Spleen (tissue), 7 donors: ENCODE measurements around the gene GNPTG.

Experiments
- POLR2A ChIP-seq, 3 donors: fragments of 450-650 bp; IDR thresholded peaks; one replicate each; pipeline ENCODE4 v1.5.1; 2017; ENCODE audit warnings: antibody characterized with exemption in 3 of 3, mild to moderate bottlenecking in 1 of 3
- POLR2AphosphoS5 ChIP-seq, 3 donors: sonication (generic); formaldehyde crosslinking; IDR thresholded peaks; one replicate each; pipeline ENCODE4 v1.5.1; 2017; ENCODE audit warnings: antibody characterized with exemption in 3 of 3
- TF ChIP-seq, protein P1 (sequence below), 11 experiments: fragments of 200-600 bp in 7 of 11; fragments of 450-650 bp in 4 of 11; sonication (generic) in 4 of 11; IDR thresholded peaks in 8 of 11; conservative IDR thresholded peaks in 3 of 11; 1 replicate in 7 of 11; 2 replicates in 4 of 11; pipeline versions ENCODE4 v1.4.0 to v1.8.0; 2016 to 2021; ENCODE audit warnings: antibody characterized with exemption in 11 of 11, inconsistent platforms in 4 of 11, mild to moderate bottlenecking in 1 of 11
- donor health status: DM: no; HTN: no; CAD: no; lungs with moderate emphysema.
- donor health status: DM: no; HTN: no; CAD: no.
- donor health status: DM: no; HTN: no; CAD: no.

DNA sequence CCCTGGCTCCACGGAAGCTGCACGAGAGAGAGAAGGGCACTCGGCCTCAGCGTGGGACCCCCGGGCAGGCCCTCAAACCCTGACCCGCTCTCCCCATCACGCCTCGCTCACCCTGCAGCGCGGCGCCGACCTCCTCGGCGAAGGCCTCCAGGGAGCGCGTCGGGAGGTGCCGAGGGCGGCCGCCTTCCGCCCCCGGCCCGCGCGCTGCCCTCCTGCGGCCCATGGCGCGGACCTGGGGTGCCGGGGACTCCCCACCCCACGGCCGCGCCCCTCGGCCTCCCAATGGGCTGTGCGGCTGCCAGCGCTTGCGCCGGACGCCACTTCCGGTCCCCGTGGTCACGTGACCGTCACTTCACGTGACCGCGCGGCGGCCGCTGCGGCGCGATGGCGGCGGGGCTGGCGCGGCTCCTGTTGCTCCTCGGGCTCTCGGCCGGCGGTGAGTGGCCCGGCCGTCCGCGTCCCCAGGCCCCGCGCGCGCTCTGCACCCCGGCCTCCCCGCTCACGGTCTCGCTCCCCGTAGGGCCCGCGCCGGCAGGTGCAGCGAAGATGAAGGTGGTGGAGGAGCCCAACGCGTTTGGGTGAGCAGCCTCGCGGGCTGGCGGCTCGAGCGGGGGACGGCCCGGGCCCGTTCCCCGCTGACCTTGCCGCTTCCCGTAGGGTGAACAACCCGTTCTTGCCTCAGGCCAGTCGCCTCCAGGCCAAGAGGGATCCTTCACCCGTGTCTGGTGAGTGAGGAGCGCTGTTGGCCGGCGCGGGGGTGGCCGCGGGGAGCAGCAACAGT is at the start of gene GNPTG, which contains the start of gene TSR3:
- TF ChIP-seq, protein P1, sequence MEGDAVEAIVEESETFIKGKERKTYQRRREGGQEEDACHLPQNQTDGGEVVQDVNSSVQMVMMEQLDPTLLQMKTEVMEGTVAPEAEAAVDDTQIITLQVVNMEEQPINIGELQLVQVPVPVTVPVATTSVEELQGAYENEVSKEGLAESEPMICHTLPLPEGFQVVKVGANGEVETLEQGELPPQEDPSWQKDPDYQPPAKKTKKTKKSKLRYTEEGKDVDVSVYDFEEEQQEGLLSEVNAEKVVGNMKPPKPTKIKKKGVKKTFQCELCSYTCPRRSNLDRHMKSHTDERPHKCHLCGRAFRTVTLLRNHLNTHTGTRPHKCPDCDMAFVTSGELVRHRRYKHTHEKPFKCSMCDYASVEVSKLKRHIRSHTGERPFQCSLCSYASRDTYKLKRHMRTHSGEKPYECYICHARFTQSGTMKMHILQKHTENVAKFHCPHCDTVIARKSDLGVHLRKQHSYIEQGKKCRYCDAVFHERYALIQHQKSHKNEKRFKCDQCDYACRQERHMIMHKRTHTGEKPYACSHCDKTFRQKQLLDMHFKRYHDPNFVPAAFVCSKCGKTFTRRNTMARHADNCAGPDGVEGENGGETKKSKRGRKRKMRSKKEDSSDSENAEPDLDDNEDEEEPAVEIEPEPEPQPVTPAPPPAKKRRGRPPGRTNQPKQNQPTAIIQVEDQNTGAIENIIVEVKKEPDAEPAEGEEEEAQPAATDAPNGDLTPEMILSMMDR (IDR thresholded peaks at IDR 0.05 in 8 of 11, conservative IDR thresholded peaks at IDR 0.05 in 3 of 11) = no peak
- TF ChIP-seq POLR2A (IDR thresholded peaks at IDR 0.05) (peak in 1 of 3 donors; percentile 69), POLR2AphosphoS5 (IDR thresholded peaks at IDR 0.05) (peak; percentile 96 to 97 (median 97))
